GM13976 (cell line): ENCODE measurements around the gene GH1.
A peak's percentile ranks its signal among the peaks of the same experiment; 100 is the strongest.

Experiments
- DNase-seq: peaks from one replicate; pipeline ENCODE4 v3.0.0; 2012; ENCODE audit warnings: low spot score
- in situ Hi-C: fragments of 300-500 bp; cut with MboI; formaldehyde crosslinking; loops from one replicate; pipeline ENCODE4 v1.12.0; 2022; ENCODE audit warnings: low sequenced_read_pairs, mixed read lengths, inconsistent platforms; ENCODE audit not compliant: unreplicated experiment
- TF ChIP-seq, protein P1 (sequence below): IDR thresholded peaks from 2 replicates; pipeline ENCODE4 v1.5.1; 2012; ENCODE audit warnings: borderline replicate concordance, mild to moderate bottlenecking; ENCODE audit not compliant: insufficient read depth; ENCODE audit errors: extremely low read depth, missing control alignments, control extremely low read depth

Gene GH1

DNA sequence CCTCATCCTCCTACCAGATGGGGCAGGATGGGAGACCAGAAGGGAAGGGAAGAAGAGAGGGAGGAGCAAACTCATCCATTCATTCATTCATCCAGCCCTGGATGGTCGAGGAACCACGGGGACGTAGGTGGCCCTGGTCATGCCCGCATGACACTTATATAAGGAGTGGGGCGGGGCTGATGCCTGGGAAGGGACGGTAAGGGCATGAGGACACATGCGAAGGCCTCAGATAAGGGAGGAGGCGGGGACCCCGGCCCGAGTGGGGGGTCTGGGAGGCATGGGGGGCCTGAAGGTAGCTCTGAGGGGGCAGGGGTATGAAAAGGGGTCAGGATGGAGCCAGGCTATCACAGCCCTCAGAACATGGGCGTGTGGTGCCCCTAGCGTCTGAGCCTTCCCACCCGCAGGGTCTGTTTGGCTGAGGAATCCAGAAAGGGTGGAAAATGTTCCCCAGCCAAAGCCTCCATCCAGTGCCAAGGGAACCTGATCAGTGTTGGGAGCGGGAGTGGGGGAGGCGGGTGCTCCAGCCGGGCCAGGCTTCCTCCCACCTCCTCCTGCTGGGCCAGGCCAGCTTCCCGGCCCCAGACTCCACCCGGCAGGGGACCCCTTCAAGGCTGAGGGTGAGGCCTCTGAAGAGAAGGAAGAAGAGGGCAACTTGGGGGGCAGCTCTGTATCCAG lies 31.1 kb upstream of the GH1 start:
- TF ChIP-seq, protein P1, sequence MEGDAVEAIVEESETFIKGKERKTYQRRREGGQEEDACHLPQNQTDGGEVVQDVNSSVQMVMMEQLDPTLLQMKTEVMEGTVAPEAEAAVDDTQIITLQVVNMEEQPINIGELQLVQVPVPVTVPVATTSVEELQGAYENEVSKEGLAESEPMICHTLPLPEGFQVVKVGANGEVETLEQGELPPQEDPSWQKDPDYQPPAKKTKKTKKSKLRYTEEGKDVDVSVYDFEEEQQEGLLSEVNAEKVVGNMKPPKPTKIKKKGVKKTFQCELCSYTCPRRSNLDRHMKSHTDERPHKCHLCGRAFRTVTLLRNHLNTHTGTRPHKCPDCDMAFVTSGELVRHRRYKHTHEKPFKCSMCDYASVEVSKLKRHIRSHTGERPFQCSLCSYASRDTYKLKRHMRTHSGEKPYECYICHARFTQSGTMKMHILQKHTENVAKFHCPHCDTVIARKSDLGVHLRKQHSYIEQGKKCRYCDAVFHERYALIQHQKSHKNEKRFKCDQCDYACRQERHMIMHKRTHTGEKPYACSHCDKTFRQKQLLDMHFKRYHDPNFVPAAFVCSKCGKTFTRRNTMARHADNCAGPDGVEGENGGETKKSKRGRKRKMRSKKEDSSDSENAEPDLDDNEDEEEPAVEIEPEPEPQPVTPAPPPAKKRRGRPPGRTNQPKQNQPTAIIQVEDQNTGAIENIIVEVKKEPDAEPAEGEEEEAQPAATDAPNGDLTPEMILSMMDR, result no peak
- in situ Hi-C loops, result no loop called here
- DNase-seq, result no peak

DNA sequence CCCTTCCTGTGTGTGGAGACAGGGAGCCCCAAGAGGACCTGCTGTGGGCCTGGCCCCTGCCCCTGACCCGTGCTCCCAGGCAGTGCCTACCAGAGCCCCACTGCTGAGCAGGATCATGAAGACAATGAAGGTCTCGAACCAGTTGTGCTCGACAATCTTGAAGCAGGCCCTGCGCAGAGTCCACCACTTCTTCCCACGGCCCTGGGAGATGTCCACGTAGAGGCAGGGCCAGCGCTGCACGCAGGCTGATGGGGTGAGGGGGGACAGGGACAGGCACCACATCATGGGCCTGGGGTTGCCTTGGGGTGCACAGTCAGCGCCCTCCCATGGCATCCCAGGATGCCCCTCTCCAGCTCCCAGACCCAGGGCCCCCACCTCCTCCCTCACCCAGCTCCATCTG lies 29.9 kb upstream of the GH1 start:
- DNase-seq, result no peak
- in situ Hi-C loops, result no loop called here
- TF ChIP-seq, protein P1, result no peak

DNA sequence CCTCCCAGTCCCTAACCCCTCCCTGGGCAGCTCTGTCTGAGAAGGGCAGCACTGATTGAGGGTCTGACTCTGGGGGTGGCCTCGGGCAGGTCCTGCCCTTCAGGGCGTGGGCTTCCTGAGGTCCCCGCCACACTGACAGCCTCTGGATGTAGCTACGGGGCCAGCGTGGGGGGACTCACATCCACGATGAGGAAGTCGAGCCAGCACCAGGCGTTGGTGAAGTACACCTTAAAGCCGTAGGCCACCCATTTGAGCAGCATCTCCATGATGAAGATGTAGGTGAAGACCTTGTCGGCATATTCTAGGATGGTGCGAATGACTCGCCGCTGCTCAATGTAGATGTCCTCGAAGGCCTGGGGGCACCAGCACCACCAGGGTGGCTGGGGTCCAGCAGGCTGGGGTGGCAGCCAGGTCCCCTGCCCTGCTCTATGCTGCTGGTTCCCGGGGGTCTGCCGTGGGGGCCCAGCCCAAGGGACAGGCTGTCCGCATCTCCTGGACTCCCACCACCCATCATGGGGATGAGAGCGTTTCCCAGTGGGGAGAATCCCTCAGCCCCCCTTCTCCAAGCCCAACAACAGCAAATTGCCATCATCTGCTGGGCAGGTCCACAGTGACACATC lies 29.2 kb upstream of the GH1 start:
- no peak for DNase-seq
- TF ChIP-seq, protein P1, result no peak

DNA sequence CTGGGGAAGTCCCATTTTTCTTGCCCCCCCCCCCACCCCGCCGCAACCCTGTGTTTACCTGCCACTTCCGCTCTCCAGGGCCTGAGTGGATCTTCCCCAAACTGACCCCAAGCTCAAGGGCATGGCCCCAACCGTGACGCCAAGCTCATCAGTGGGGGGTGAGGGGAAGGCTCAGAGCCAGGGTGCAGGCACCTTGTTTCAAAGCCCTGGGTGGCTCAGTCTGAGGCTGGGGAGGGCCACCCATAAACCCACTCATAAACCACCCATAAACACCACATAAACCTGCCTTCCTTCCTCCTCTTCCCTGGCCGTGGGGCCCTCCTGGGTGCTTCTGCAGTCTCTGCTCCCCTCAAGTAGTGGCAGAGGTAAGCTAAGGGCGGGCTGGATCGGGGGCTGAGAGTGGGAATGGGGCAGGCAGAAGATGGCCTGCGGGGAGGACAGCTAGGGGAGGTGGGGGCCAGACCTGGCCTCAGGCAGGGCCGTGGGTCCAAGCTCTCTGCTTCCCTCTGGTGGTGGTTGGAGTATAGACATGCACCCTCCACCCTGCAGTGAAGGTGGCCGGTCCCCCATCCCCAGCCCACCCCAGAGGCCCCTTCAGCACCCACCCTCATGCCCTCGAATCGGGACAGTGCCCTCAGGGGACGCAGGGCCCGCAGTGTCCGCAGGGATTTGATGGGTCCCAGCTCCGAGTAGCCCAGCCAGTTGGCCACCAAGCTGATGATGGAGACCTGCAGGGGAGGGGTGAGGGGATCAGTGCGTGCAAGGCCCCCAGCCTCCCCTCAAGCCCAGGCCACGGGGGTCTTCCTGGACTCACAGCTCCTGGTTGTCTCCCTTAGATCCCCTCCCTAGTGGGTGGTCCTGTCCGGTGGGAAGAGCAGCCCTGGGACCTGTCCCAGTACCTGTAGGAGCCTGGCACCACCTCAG lies 28.1 kb upstream of the GH1 start:
- DNase-seq, result peak; percentile 94
- in situ Hi-C loops, result no loop called here
- TF ChIP-seq, protein P1, result peak; percentile 65

More for the DNA sequence above, 29.2 kb upstream of the GH1 start:
- in situ Hi-C loops, result no loop called here

DNA sequence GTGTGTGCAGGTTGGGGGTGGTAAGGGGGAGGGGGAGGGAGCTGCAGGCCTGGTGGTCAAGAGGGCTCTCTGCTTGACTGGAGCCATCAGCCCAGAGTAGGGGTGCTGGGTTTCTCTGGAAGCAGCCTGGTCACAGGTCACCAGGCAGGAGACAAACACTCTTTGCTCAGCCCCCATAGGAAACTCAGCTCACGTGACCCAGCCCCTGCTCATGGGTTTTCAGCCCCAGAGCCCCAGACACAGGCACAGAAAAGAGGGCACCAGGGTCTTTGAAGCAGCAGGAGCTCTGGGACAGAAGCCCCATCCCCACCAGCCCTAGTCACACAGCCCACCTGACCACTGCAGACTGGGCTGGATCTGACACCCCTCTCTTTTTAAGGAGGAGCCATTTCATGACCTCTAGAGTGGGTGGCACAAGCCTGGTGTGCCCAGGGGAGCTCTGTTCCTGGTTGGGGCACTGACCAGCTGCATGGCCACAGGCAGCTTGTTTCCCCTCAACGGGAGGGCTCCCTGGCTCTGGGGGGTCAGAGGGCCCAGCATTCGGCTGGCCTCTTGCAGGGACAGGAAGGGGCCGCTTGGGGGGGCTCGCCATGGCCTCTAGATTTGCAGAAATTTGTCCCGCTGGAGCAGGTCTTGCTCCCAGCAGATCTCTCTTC lies 27.3 kb upstream of the GH1 start:
- DNase-seq, result peak; percentile 78
- in situ Hi-C loops, result no loop called here
- TF ChIP-seq, protein P1, result peak; percentile 8

DNA sequence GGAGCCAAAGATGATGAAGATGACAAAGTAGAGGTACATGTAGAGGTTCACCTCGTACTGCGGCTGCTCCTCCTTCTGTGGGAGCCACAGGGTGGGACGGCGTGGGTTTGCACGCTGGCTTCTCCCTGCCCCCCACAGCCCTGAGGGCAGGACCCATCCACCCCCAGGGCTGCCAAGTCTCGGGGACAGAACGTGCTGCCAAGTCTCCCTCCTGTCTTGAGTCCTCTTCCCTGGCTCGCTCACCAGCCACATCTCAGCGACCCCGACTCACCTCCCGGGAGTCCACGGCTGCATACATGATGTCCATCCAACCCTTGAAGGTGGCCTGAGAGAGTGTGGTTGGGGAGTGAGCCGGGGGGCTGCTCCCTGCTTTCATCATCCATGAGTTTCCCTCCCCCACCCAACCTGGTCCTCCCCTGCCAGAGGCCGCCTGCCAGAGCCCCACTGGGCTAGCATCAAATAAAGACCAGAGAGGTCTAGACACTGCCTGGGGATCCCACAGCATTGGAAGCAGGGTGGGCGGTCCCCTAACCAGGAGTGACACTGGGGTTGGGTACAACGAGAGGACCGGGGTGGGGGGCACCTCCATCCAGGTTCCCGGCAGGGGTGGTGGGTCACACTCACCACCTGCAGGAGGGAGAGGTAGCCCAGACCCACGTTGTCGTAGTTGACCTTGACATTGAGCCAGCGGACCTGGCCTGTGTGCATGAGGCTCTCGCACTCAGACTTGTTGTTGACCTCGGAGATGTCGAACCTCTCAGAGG lies 26.3 kb upstream of the GH1 start:
- TF ChIP-seq, protein P1, result no peak
- DNase-seq, result no peak
- in situ Hi-C loops, result no loop called here
